ENCODE results near the gene ZNF485.

- TF ChIP-seq CTCF (IDR thresholded peaks at IDR 0.05; ENCODE audit: low read depth, low read length, poor library complexity, severe bottlenecking) (no peak), EZH2phosphoT487 (IDR thresholded peaks at IDR 0.05; ENCODE audit: borderline replicate concordance, low read length) (no peak)
Observed at GRCh38 chr10:43574001-43574892, 32.0 kb upstream of the ZNF485 start, which contains the start of gene ZNF239.

Data from DOHH2 (cell line).